Eye (tissue), 1 donor: ENCODE data around the gene NOVA1.

Source experiments
- DNase-seq: peaks from one replicate; pipeline ENCODE4 v3.0.0-alpha.2; 2015

The NOVA1 gene

DNA sequence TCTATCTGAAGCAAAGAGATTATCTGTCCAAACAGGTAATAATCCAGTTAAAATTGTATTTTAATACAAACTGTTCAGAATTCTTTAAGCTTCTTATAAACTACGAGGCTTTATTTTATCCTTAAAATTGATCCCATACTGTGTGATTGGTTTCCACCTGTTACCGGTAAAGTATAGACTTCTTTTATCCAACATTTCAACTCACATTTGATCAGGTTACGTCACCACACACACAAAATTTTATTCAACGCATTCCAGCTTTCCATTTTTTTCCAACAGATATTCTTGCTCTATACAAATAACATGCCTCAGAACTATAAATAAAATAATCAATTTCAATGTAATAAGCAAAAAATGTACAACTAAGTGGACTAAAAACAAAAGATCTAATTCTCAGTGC is 4.5 kb downstream of the NOVA1 start:
- DNase-seq: no peak

DNA sequence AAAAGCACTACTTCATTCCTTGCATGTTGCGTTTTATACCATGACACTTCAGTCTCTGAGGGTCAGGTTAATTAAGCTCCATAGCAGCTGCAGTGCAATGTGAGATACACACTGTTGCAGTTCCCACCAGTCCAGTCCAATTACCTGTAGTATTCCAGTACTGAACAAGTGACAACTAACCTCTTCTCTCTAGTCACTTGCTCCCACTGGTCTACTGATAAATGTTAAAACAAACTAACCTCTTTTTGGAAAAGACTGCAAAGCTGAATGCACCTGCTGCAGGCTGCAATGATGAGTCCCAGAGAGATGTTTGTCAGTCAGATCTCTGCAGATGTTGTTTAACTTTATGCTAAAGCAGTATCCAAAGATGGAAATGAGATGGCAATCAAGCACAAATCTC is 7.9 kb downstream of the NOVA1 start:
- DNase-seq: peak; percentile 27

DNA sequence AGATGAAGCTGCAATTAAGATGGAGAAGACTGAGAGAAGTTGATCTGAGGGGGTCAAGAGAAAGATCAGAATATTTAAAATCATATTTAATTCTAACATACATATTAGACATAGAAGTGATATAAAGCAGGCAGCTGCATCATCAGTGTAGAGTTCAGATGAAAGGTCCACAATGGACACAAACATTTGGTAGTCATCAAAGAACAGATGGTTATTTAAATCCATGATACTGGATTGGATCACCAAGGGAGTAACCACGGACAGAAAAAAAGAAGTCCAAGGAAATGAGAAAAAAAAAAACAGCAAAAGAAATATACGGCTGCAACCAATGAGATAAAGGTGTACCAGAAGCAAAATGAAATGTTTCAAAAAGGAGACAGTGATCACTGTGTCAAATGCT is 20.1 kb downstream of the NOVA1 start:
- no peak for DNase-seq

DNA sequence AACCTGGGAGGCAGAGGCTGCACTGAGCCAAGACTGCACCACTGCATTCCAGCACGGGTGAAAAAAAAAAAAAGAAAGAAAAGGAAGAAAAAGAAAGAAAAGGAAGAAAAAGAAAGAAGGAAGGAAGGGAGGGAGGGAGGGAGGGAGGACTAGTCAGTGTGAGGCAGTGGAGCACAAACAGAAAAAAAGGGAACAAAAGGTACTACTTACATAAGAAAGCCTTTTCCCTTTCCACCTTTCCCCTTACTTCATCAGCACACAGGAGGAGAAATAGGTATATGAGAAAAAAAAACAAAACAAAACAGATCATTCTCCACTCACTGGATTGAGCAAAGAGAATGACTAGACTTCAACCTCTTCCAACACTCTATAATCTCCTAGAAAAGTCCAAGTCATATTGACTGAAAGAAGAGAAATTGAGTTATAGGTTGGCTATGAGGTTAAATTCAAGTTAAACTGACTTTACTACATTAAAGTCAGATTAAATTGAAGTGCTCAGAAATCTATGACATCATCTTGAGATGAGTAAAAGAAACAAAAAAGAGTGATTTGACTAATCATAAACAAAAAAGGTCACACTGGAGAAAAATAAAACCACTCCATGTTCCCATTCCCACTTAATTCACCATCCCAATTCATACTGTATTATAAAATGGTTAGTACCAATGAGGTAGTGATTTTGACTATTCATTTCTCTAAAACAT is 43.6 kb downstream of the NOVA1 start:
- no peak for DNase-seq

DNA sequence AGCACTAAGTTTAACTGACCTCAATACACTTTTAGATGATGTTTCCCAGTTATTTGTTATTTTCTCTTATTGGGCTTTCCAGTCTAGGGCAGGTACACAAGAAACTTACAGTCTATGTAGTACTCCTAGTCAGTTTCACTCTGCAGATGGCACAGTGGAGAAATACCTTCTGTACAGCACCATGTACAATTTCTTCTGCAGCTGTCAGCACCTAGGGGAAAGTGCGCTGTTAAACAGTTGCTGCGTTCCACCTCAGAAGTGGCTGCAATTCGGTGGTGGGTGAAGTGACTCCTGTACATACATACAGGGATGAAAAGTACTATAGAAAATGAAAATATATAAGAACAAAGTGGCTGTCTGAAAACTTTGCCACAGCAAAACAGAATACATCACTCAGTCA is 48.3 kb downstream of the NOVA1 start:
- no peak for DNase-seq

DNA sequence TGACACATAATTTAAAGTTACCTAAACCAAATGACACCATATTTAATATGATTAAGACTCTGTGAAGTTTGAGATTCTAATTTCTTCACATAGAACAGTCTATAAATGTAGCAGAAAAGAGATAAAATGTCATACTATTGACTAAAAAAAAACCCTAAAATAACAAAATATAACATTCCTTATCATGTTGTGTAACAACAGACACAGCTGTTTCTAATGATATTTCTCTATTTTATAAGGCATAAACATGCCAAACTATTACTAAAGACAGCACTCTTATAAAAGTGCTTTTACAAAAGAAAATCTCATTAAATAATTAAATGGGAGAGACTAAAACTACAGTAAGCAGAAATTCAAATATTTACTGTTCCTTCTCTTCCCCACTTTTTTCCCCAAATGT is 49.4 kb downstream of the NOVA1 start:
- DNase-seq: no peak

DNA sequence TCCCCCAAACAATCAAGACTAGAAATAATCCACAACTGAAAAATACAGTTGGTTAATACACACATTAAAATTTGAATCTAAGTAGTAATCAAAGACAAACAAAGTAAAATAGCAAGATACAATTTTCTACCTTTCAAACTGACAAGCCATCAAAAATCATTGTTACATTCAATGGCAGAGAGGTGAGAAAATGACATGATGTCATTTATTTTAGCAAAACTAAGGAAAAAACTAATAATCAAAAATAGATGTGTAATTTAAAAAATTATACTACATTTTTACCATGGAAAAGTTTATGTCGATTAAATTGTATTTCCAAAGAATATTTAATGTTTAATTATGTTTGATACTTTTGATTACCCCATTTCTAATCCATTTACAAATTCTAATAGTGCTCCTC is 59.7 kb downstream of the NOVA1 start:
- DNase-seq: no peak

DNA sequence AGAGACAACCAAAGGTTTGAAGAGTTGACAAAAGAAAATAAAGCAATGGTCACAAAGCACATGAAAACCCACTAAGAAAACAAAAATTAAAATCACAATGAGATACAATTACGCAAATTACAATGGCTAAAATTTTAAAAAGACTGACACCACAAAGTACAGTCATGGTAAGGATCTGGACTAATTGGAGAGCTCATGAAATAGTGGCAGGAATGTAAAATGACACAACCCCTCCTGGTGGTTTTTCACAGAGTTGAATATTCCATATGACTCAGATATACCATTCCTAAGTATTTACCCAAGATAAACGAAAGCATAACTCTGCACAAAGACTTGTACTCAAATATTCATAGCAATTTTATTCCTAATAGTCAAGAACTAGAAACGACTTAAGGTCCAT is 65.9 kb downstream of the NOVA1 start:
- no peak for DNase-seq

DNA sequence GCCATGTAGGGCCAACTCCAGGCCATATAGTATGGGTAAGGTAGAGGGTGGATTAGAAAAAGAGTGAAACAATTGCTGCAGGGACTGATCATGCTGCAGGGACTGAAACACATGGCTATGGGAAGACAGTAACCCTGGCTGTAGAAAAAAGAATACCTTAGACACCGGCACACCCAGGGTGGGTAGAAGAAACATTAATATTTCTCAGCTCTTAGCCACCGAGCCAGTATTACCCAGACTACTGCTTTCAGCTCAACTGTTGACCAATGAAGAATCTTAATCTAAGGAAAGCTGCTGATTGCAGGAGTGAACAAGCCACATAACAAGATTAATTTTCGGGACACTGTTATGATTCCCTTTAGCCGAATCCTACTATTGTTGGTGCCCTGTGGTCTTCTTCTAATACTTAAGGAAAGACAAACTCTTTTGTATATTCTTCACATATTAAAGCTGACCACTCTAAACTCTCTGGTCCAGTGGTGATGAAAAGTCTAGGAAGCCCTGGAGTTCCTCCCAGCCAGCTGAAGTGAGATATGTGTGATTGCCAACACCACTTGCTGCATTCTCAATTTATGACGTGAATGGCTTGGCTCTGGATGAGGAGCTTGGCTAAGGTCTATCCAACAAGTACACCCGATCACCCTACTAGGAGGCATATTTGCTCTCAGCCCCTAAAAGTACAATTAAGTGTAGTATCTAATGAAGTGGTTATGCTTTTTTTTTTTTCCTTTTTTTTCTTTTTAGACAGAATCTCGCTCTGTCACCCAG is 69.2 kb downstream of the NOVA1 start:
- DNase-seq: no peak

DNA sequence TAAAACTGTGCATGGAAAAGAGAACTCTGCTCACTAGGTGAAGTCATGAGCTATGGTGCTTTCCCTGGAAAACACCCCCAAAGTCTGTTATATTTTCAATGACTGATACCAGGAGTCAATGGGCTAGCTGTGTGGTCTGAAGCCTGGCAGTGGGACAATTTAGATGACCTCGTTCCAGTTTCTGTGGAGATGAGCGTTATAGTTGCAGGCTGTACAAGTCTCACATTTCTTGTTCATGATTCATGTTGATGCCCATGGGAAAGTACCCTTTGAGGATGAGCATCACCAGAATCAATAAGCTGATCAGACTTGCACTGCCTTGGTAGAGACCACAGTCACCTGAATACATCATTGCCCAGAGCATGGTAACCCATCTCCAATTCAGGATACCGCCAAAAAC is 70.7 kb downstream of the NOVA1 start:
- no peak for DNase-seq

DNA sequence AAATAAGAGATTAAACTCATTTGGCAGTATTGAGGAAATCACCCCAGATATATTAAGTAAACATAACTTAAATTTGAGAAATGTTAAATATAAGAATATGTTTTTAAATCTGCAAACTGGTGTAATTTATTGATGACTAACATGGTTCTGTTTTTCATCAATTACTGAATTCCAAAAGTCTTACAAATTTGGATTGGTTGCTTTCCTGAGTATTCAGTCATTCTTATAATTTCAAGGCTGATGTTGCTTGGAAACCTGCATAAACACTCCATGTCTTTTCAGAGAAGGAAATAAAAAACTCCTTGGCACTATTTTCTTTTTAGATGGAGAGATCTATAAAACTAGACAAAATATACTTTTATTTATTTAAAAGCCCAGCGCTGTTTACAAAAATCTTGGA is 71.7 kb downstream of the NOVA1 start:
- peak; percentile 37 for DNase-seq

DNA sequence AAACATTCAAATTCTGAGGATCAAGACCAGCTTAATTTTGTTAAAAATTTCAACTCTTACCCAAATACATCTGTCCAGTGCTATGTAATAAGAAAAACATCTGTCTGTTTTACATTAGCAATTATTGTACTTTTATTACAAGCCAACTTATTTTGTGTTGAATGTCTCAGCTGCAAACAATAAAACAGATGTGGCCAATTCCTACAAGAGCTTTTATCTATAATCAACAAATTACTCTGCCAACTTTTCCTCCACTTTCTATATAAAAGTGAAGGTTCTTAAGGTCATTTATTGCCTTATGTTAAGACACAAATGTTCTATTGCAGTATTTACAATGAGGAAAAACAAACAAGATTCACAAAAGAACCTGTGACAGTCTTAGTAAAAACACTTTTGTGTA is 72.7 kb downstream of the NOVA1 start:
- DNase-seq: peak; percentile 34

DNA sequence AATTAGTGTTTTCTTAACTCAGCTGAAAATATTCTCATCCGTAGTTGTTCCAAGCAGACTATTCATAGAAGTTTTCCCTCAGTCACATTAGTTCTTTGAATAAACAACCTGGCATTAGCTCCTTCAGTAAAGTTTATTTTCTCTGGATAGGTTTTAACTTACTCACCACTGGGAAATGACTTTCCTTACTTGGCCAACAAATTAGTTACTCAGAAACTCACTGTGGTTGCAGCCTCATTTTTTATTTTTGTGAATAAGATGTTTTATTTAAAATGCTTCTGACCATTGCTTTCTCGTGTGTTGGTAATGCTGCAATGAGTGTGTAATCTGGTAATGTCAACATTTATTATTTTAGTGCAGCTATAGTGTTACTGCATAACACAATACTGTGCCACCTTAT is 74.9 kb downstream of the NOVA1 start:
- no peak for DNase-seq

DNA sequence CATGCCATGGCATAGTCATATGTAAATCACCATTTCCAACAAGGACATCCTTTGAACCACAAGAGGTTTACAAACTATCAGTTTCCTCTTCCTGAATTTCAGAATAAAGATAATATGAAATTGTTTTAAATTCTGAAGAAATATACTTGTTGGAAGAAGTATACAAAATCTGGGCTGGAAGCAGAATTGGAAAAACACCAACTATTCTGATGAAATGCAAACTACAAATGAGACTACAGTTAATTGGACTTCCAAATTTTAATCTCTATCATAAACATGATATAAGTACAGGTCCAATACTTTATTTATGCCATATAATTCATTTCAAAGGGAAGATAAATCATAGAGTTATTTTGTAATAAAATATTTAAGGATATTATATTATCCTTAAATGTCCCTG is 80.1 kb downstream of the NOVA1 start:
- no peak for DNase-seq

DNA sequence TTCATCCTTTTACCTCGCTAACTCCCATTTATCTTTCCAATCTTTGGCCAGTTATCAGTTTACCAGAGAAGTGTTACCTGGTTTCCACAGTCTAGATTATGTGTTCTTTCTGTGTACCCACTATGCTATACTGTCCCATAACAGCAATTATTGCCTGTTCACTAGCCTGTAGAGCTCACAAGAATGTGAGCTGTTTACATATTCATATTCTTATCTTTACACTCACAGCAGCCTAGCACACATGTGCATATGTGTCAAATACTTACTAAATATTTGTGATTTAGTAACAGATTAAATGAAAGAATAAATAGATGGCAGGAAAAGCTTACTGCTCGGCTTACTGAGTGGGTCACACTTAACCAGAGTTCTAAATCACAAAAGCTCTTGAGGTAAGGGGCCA is 97.8 kb downstream of the NOVA1 start:
- DNase-seq: no peak

DNA sequence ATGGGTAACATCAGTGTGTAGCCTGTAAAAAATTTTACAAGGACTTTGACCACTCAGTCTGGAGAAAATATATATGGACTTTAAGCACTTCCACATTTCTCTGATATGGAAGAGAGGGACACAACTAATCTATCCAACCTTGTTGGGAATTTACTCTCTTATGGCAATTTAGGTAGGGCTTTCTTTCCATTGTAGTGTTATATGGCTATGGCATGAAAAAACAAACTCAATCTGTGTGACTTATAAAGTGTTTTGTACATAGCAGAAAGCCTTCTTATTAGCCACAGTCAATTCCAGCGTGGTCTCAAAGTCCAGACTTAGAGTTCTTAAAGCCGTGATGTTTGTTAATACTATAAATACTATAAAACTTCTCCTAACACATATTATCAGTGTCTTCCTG is 98.3 kb downstream of the NOVA1 start:
- DNase-seq: no peak

DNA sequence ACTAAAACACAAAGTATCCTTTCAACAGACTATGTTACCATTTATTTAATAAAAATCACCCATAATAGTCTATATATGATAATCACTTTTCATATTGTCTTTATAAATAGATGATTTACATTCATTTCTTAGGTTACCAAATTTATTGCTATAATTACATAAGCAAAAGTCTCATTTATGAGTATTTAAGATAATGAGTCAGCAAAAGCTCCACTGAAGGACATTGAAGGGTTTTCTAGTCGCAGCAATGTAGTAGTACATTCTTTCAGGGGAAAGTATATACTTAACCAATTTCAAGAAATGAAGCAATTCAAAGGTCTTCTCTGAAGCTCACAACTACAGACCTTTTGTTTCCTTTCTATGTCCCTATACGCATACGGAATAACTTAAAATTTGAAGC is 110.9 kb downstream of the NOVA1 start:
- DNase-seq: no peak

DNA sequence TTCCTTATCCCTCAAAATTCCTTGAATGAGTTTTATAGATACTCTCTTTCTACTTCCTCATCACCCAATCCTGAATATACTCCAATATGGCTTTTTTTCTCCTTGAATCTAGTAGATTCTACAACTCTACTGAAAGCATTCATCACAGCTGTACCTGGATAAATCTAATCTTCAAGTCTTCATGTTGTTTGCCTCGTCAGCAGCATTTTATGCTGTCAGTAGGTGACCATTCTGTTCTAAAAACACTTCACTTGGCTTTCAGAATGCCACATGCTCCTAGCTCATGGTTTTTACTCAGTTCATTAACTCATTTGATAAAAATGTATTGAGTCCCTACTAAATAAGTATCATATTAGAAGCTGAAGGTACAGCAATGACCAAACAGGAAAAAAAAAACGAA is 113.3 kb downstream of the NOVA1 start:
- no peak for DNase-seq

DNA sequence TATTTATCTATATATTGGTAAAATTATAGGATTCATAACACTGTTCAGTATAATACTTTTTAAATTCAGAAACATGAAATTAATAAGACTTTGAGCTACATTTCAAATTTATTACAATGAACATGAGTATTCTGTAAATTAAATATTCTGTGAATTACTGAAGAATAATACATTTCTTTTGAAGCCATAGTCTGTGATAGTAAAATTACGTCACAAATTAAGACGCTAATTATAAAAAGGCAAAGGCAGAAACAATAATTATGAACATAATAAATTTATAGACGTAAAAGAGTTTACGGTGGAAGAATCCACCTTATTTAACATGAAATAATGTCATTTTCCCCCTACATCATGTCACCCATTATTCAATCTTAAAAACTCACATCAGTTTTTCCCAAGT is 118.9 kb downstream of the NOVA1 start:
- DNase-seq: no peak

DNA sequence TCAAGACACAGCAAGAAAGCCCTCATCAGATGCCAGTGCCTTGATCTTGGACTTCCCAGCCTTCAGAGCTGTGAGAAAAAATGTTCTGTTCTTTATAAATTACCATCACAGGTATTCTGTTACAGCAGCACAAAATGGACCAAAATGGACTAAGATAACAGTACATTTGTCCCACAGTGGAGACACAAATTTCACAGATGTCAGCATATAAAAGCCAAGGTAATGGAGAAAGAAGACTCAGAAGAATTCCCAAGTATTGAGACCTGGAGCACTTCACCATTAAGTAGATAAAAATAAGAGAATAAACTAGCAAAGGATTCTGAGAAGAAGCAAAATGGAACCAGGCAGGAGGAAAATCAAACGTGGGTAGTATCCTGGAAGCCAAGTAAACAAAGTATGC is 131.0 kb downstream of the NOVA1 start:
- no peak for DNase-seq

DNA sequence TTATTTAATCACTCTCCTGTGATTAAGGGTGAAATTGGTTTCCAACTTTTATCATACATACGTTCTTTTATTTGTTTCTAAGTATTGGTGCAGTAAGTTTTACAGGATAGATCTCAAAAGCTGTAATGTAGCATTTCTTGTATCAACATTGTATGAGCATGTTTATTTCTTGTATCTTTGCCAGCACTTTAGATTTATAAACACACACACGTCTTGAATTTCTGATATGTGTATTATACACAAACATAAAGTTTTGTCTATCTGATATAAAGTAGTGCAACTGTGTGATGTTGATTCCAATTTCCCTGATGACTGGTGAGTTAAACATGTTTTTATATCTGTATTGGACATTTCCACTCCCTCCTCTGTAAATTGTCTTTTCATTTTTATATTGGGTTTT is 134.7 kb downstream of the NOVA1 start:
- DNase-seq: no peak

DNA sequence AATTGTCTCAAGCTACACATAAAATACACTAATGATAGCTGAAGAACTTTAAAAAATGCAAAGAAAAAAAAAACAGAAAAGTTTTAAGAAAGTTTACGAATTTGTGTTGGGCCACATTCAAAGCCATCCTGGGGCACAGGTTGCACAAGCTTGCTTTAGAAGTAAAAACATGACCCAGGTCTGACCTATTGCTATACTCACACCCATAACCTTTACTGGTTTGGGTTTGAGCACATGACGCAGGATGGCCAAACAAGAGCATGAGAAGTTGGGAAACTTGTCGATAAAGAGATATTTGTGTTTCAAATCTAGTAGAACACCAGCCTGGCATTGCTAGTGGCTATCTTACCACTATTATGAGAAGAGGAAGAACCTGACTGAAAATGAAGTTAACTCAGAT is 143.7 kb downstream of the NOVA1 start:
- DNase-seq: no peak

DNA sequence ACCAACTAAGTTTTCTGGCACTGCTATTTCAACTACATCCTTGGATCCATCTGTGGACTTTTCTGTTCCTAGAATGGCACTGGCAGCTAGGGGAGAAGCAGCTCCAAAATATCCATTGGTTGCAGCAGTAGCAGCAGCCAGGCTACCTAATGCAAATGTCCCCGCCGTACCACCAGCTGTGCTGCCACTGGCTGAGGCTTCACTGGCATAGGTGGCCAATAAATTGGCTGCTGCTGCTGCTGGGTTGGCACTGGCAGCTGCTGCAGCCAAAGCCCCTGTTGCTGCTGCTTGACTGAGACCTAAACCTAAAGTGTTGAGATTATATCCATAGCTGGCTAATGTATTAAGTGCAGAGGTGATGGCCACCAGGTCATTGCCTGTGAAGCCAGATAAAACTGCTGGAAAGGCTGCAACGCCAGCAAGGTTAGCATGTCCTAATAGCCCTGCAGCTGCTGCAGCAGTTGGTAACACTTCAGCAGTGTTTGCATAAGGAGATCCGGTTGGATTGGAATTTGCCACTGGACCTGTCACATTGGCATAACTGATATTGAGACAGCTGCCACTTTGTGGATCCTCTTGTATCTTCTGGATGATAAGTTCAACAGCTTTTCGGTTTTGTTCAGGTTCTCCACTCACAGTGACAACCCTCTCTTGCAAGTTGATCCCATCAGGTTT is 149.5 kb downstream of the NOVA1 start:
- DNase-seq: peak; percentile 21

DNA sequence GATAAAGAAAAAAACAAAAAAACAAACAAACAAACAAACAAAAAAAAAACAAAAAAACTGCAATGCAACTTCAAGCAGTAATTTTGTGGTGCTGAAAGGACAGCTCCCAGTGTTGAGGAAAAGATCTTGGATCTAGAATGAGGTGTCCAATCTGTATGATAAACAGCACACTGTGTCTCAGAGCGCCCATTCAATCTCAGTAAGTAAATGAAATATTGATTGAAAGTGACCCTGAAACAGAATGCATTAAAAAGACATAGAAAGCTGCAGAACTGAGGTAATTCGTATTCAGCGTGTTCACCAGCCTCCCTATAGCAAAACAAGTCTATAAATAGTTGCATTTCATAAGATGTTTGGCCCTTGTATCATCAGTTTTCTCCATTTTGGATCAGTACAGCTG is 153.0 kb downstream of the NOVA1 start:
- DNase-seq: peak; percentile 66
